ENCODE measurements around the gene PKNOX1. TPM values are rescaled to one million over a fixed set of nuclear protein-coding genes. Genes with fewer than 3 reads are reported as not detected.
A peak's percentile ranks its signal among the peaks of the same experiment; 100 is the strongest.

PKNOX1 gene
- total RNA-seq, 1 experiment from 2014 or later, result 43.4 TPM

DNA sequence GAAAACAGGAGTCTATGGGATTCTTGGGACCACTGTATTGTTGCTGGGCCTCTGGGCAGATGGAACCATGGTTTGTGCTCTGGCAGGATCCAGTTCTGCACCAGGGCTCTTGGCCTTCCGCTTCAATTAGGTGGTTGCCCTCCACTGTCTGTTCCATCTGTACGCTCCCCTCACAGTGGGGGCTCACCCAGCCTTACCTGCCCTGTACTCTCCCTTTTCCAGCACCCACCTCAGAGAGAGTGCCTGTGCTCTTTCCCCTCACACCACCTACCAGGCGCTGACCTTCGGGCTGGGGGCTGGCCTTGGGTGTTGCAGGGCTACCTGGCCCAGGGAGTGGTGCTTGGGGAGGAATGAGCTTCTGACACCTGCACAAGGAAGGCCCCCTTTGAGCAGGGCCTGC, 7.5 kb downstream of the PKNOX1 start:
- Histone ChIP-seq H2BK120ac (ENCODE audit: low read depth, low read length, poor library complexity, severe bottlenecking) (no peak overlapping the region), H4K5ac (ENCODE audit: insufficient read length, low read depth, low read length) (no peak overlapping the region), H2BK5ac (ENCODE audit: insufficient read length, low read length) (no peak overlapping the region), H2BK20ac (ENCODE audit: low read depth, low read length, poor library complexity, severe bottlenecking) (no peak overlapping the region), H3K4ac (ENCODE audit: low read depth, low read length) (no peak overlapping the region), H2BK15ac (ENCODE audit: low read depth, low read length) (no peak overlapping the region), H4K8ac (replicated peaks; ENCODE audit: insufficient read length, low read depth, low read length) (no peak overlapping the region), H2AK5ac (ENCODE audit: insufficient read length, low read length) (no peak overlapping the region), H4K20me1 (ENCODE audit: control insufficient read depth, insufficient read depth, insufficient read length) (no peaks in the 10 kb centered on the region), H3K9ac (ENCODE audit: extremely low read depth, insufficient read length, low read length) (no peak overlapping the region), H4K91ac (ENCODE audit: insufficient read length, low read depth, low read length) (no peak overlapping the region), H3T11ph (ENCODE audit: low read length) (no peak overlapping the region), H3K18ac (ENCODE audit: insufficient read length, low read depth, low read length) (no peak overlapping the region), H3K23ac (ENCODE audit: insufficient read length, low read depth, low read length) (no peak overlapping the region), H3K4me1 (ENCODE audit: insufficient read depth, low read length) (peaks cover 6% of the 10 kb centered on the region; the same call in 1 of the 2 replicates), H3K9me3 (ENCODE audit: control insufficient read depth, low read depth, low read length) (no peaks in the 10 kb centered on the region), H3K4me2 (ENCODE audit: insufficient read depth, insufficient read length, low read length) (no peak overlapping the region), H3K79me1 (ENCODE audit: insufficient read depth, low read depth, low read length, poor library complexity, severe bottlenecking) (no peaks in the 10 kb centered on the region), H2AFZ (ENCODE audit: low read length) (no peak overlapping the region), H3K79me2 (ENCODE audit: insufficient read depth, low read length) (peaks cover 12% of the 10 kb centered on the region; the same call in 1 of the 2 replicates), H3K27me3 (ENCODE audit: insufficient read depth, low read length) (no peaks in the 10 kb centered on the region), H3K27ac (ENCODE audit: insufficient read length, low read depth, low read length) (no peak overlapping the region), H2BK12ac (ENCODE audit: insufficient read length, low read depth, low read length) (no peak overlapping the region), H3K56ac (ENCODE audit: insufficient read length, low read depth, low read length) (no peak overlapping the region), H3K23me2 (ENCODE audit: insufficient read length, low read depth, low read length, poor library complexity, severe bottlenecking) (no peaks in the 10 kb centered on the region), H3K14ac (ENCODE audit: insufficient read depth, low read length) (no peak overlapping the region)
- Mint-ChIP-seq H3K4me1 (peaks cover 44 to 47% of the 10 kb centered on the region in 2 experiments), H3K36me3 (ENCODE audit: insufficient read depth in 1 of 3, low read depth in 3 of 3) (peaks cover 23 to 39% (median 24%) of the 10 kb centered on the region in 3 experiments), H3K27me3 (ENCODE audit: low read depth) (no peaks in the 10 kb centered on the region), H3K27ac (peak overlapping the region; percentile 88 to 95 (median 93); a peak in 5 of 7 replicates), H3K4me3 (no peak overlapping the region), H3K9me3 (peaks cover 5 to 9% of the 10 kb centered on the region in 2 experiments)
- TF ChIP-seq, protein P1, sequence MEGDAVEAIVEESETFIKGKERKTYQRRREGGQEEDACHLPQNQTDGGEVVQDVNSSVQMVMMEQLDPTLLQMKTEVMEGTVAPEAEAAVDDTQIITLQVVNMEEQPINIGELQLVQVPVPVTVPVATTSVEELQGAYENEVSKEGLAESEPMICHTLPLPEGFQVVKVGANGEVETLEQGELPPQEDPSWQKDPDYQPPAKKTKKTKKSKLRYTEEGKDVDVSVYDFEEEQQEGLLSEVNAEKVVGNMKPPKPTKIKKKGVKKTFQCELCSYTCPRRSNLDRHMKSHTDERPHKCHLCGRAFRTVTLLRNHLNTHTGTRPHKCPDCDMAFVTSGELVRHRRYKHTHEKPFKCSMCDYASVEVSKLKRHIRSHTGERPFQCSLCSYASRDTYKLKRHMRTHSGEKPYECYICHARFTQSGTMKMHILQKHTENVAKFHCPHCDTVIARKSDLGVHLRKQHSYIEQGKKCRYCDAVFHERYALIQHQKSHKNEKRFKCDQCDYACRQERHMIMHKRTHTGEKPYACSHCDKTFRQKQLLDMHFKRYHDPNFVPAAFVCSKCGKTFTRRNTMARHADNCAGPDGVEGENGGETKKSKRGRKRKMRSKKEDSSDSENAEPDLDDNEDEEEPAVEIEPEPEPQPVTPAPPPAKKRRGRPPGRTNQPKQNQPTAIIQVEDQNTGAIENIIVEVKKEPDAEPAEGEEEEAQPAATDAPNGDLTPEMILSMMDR (conservative IDR thresholded peaks at IDR 0.05), result no peak
- WGBS (ENCODE audit: extremely low coverage, insufficient read length, low lambda C conversion rate), result no CpG with 5 or more reads among the region's 4 CpGs
- DNase-seq, result no peak

All from H9 (cell line).